ENCODE results near the gene SOX18.

The SOX18 gene

DNA sequence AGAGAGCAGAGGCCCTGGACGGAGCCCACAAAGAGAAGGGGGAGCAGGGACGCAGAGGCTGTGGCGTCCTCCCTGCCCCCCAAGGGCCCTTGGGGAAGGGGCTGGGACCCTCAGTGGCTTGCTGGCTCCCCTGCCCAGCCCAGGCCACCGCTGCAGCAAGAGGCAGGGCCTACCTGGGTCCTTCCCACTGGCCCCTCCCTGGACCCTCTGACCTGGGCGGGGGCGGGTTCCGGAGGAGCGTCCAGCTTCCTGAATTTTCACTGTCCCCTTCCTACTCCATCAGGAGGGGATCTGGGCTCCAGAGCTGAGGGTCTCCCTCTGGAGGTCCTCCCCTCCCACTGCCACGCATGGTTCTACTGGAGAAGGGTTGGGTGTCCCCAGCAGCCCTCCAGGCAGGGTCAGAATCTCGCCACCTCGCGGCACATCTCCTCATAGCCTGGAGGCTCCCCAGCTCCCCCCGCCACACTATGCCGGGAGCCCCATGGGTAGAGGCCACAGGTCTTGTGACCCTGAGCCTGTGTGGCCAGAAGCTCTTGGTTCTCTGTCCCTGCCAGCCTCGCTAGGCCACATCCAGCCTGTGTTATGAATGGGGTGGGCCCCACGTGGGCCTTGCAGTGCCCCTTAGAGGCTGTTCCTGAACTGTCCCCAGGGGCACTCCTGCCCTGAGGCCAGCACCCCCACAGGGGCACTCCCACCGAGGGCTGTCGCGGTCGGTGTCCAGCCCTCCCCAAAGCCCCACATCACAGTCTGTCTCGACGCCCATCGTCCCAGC lies 1.0 kb upstream of the SOX18 start:
- no peak for DNase-seq (ENCODE audit: low read depth)
- H3K4me3 ChIP-seq (ENCODE audit: low read length), result no peak overlapping the region
- TF ChIP-seq, protein P1, sequence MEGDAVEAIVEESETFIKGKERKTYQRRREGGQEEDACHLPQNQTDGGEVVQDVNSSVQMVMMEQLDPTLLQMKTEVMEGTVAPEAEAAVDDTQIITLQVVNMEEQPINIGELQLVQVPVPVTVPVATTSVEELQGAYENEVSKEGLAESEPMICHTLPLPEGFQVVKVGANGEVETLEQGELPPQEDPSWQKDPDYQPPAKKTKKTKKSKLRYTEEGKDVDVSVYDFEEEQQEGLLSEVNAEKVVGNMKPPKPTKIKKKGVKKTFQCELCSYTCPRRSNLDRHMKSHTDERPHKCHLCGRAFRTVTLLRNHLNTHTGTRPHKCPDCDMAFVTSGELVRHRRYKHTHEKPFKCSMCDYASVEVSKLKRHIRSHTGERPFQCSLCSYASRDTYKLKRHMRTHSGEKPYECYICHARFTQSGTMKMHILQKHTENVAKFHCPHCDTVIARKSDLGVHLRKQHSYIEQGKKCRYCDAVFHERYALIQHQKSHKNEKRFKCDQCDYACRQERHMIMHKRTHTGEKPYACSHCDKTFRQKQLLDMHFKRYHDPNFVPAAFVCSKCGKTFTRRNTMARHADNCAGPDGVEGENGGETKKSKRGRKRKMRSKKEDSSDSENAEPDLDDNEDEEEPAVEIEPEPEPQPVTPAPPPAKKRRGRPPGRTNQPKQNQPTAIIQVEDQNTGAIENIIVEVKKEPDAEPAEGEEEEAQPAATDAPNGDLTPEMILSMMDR (conservative IDR thresholded peaks at IDR 0.05; ENCODE audit: low read length), result no peak

DNA sequence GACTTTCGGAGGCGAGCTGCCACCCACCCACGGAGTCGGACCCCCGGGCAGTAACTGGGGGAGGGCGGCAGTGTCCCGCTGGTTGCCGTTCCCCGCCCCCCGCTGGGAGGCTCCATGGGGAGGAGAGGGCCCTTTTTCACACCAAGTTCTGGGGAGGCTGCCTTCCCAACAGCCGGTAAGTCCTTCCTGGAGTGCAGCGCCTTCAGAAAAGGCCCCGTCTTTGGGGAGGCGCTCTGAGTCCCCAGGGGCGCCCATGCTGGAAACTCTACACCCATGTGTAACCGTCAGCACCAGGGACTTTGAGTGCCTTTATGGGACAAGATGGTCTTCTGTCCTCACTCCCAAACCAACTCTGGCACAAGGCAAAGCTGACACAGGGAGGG lies 430 bp upstream of the SOX18 start:
- no peak for DNase-seq (ENCODE audit: low read depth)
- TF ChIP-seq, protein P1 (conservative IDR thresholded peaks at IDR 0.05; ENCODE audit: low read length), result no peak
- no peak overlapping the region for H3K4me3 ChIP-seq (ENCODE audit: low read length)

DNA sequence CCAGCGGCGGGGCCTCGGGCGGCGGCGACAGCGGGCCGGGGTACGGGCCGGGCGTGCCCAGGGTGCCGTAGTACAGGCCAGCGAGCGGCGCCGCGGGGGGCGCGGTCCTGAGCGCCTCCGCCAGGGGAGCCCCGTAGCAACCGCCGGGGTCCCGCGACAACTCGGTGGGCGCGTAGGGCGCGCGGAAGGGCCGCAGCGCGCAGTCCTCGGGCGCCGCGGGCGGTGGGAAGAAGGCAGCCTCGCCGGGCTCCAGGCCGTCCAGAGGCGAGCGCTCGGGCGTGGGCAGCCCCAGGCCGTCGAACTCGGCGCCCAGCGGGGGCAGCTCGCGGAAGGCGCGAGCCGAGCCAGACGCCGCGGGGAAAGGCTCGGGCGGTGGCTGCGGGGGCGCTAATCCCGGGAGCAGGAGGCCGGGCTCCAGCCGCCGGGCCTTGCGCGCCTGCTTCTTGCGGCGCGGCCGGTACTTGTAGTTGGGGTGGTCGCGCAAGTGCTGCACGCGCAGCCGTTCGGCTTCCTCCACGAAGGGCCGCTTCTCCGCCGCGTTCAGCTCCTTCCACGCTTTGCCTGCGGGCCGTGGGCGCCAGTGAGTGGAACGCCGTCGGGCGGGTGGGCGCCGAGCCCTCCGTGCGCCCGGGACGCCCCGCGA lies 916 bp downstream of the SOX18 start:
- no peak overlapping the region for H3K4me3 ChIP-seq (ENCODE audit: low read length)
- TF ChIP-seq, protein P1 (conservative IDR thresholded peaks at IDR 0.05; ENCODE audit: low read length), result no peak
- no peak for DNase-seq (ENCODE audit: low read depth)

DNA sequence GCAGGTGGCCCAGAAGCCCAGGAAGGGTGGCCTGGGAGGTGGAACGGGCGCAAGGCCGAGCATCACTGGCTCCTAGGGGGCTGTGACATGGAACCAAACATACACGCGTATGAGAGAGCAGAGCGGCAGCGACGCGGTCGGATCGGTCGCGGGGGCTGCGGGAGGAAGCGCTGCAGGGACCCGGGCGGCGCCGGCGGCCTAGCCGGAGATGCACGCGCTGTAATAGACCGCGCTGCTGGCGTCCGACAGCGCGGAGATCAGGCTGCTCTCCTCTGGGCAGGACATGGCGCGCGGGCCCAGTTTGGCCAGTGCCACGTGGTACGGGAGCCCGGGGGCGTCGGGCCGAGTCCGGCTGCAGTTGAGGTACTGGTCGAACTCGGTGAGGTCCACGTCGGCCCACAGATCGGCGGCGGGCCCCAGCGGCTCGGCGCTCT lies 1.5 kb downstream of the SOX18 start:
- no peak overlapping the region for H3K4me3 ChIP-seq (ENCODE audit: low read length)
- no peak for DNase-seq (ENCODE audit: low read depth)
- TF ChIP-seq, protein P1 (conservative IDR thresholded peaks at IDR 0.05; ENCODE audit: low read length), result no peak

DNA sequence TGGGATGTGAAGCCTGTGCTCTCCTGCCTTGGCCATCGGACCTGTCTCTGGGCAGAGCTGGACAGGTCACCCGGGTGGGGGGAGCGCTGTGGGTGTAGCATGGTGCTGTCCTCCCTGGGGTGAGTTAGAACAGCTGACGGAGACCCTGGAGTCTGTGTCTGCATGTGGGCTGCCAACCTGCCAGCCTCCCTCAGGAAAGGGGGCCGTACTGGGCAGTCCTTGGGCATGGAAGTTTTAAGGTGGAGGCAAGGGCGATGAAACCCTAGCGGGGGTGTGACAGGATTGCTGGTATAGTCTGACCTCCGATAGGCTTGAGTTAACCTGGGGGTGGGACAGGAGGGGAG lies 2.4 kb downstream of the SOX18 start:
- TF ChIP-seq, protein P1 (conservative IDR thresholded peaks at IDR 0.05; ENCODE audit: low read length), result no peak
- no peak overlapping the region for H3K4me3 ChIP-seq (ENCODE audit: low read length)
- DNase-seq (ENCODE audit: low read depth), result no peak

DNA sequence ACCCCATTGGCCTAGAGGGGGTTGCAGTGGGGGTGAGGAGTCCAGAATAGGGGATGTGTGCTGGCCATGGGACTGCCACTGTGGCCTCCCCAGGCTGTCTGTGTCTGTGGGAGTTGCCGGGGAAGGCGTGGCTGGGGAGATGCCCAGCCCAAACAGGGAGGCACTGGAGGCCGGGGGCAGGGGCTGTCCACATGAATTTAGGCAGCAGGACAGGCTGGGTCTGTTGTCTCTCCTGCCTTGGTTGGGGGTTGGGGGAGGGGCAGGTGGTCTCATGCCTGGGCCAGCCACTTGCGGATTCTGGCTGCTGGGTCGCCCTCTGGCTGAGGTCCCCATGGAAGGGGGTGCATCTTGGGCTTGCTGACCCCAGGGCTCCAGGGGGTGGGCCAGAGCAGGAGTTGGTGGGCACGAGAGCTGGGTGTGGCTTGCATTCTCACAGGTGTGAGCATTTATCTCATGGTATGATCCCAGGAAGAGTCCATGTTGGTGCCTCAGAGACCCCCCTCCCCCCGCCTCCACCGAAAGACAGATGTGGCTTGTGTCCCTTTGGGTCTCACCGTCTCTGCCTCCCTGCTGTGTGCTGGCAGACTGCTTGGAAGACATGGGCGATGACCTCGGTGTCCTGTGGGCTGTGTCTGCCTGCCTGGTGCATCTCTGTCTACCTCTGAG lies 4.0 kb downstream of the SOX18 start:
- TF ChIP-seq, protein P1 (conservative IDR thresholded peaks at IDR 0.05; ENCODE audit: low read length), result no peak
- DNase-seq (ENCODE audit: low read depth), result no peak
- no peak overlapping the region for H3K4me3 ChIP-seq (ENCODE audit: low read length)

All from AG10803 (cell line).